Activated naive CD8-positive, alpha-beta T cell treated with anti-CD3 and anti-CD28 coated beads, Interleukin-2, amount 50 U/mL, for 24 hours (primary cell): ENCODE data around the gene FAXC.
"Not testable (repeated sequence)": the region's sequence is repeated elsewhere in the genome, so short reads cannot be mapped to it uniquely, and the experiment has no call there.

Experiments
- ATAC-seq: fragments of 150-1000 bp; cut with Tn5 transposase; one replicate; pipeline ENCODE4 v1.10.0; 2021
- DNase-seq: peaks from one replicate; pipeline ENCODE4 v3.0.0; 2021
- H3K27ac Mint-ChIP-seq: one replicate; pipeline ENCODE4 v1.8.0; 2021; ENCODE audit warnings: mild to moderate bottlenecking, mixed read lengths
- H3K27me3 Mint-ChIP-seq: one replicate; pipeline ENCODE4 v1.8.0; 2021; ENCODE audit warnings: mixed read lengths
- H3K36me3 Mint-ChIP-seq: one replicate; pipeline ENCODE4 v1.8.0; 2021; ENCODE audit warnings: low read depth, mixed read lengths
- H3K4me1 Mint-ChIP-seq: one replicate; pipeline ENCODE4 v1.8.0; 2021; ENCODE audit warnings: mixed read lengths
- H3K4me3 Mint-ChIP-seq: one replicate; pipeline ENCODE4 v1.8.0; 2021; ENCODE audit warnings: mild to moderate bottlenecking, moderate library complexity, mixed read lengths
- H3K9me3 Mint-ChIP-seq: one replicate; pipeline ENCODE4 v1.8.0; 2021; ENCODE audit warnings: mixed read lengths

FAXC gene

GRCh38 chr6:99285881-99286280, 63.6 kb downstream of the FAXC start:
- Mint-ChIP-seq H3K27me3 (peaks cover 11% of the 10 kb centered on the region), H3K4me3 (no peak overlapping the region), H3K27ac (no peak overlapping the region), H3K9me3 (no peaks in the 10 kb centered on the region), H3K4me1 (no peaks in the 10 kb centered on the region), H3K36me3 (no peaks in the 10 kb centered on the region)
- DNase-seq: no peak
- ATAC-seq: no peak

- no peak overlapping the region for H3K27ac Mint-ChIP-seq
- DNase-seq: no peak
- no peaks in the 10 kb centered on the region for H3K36me3 Mint-ChIP-seq
- H3K27me3 Mint-ChIP-seq: peaks cover 4% of the 10 kb centered on the region
- H3K4me3 Mint-ChIP-seq: no peak overlapping the region
- H3K4me1 Mint-ChIP-seq: no peaks in the 10 kb centered on the region
- no peak for ATAC-seq
- no peaks in the 10 kb centered on the region for H3K9me3 Mint-ChIP-seq
These were observed 66.9 kb downstream of the FAXC start for GRCh38 chr6:99282479-99283062.

- Mint-ChIP-seq H3K4me3 (no peak overlapping the region), H3K36me3 (no peaks in the 10 kb centered on the region)
- ATAC-seq: no peak
These were observed 72.7 kb downstream of the FAXC start for GRCh38 chr6:99276747-99277146.

GRCh38 chr6:99270826-99271225, 78.6 kb downstream of the FAXC start:
- Mint-ChIP-seq H3K27me3 (peaks cover 4% of the 10 kb centered on the region), H3K4me3 (no peak overlapping the region), H3K36me3 (no peaks in the 10 kb centered on the region), H3K27ac (no peak overlapping the region), H3K4me1 (no peaks in the 10 kb centered on the region), H3K9me3 (no peaks in the 10 kb centered on the region)
- DNase-seq (no peak), ATAC-seq (no peak)

More at GRCh38 chr6:99276747-99277146, 72.7 kb downstream of the FAXC start:
- Mint-ChIP-seq H3K27me3 (peaks cover 7% of the 10 kb centered on the region), H3K27ac (no peak overlapping the region), H3K9me3 (no peaks in the 10 kb centered on the region), H3K4me1 (no peaks in the 10 kb centered on the region)
- no peak for DNase-seq

DNA sequence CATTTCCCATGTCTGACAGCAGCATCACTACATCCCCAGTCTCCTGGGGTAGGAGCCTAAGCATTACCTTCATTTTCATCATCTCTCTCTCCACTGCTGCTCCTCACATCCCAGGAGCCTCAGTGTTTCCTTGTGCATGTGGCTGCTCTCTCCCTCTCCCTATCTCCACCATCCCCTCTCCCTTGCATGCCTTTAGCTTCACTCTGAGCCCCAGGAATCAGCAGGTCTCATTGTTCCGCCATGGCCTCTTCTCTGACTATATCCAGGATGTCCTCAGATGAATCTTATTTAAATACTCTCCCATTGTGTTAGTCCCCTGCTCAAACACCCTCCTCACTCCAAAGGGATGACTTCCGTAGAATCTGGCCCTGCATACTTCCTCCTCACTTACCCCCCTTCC, 79.4 kb downstream of the FAXC start:
- H3K4me3 Mint-ChIP-seq: no peak overlapping the region
- H3K27ac Mint-ChIP-seq: no peak overlapping the region

GRCh38 chr6:99269207-99269606, 80.3 kb downstream of the FAXC start:
- H3K4me3 Mint-ChIP-seq: no peak overlapping the region
- H3K27me3 Mint-ChIP-seq: peaks cover 4% of the 10 kb centered on the region
- DNase-seq: no peak
- no peaks in the 10 kb centered on the region for H3K4me1 Mint-ChIP-seq
- ATAC-seq: no peak
- no peak overlapping the region for H3K27ac Mint-ChIP-seq
- no peaks in the 10 kb centered on the region for H3K36me3 Mint-ChIP-seq
- no peaks in the 10 kb centered on the region for H3K9me3 Mint-ChIP-seq

More for the DNA sequence above, 79.4 kb downstream of the FAXC start:
- DNase-seq (no peak), ATAC-seq (no peak)
- Mint-ChIP-seq H3K36me3 (no peaks in the 10 kb centered on the region), H3K9me3 (no peaks in the 10 kb centered on the region), H3K4me1 (no peaks in the 10 kb centered on the region), H3K27me3 (peaks cover 4% of the 10 kb centered on the region)

- not testable (repeated sequence) for H3K9me3 Mint-ChIP-seq, H3K4me3 Mint-ChIP-seq, H3K4me1 Mint-ChIP-seq, H3K36me3 Mint-ChIP-seq, ATAC-seq, H3K27ac Mint-ChIP-seq, DNase-seq, H3K27me3 Mint-ChIP-seq
These were observed 82.5 kb downstream of the FAXC start for GRCh38 chr6:99266996-99267395.

- H3K9me3 Mint-ChIP-seq, ATAC-seq, H3K4me3 Mint-ChIP-seq, H3K4me1 Mint-ChIP-seq, H3K27me3 Mint-ChIP-seq, H3K27ac Mint-ChIP-seq, H3K36me3 Mint-ChIP-seq, DNase-seq: not testable (repeated sequence)
These were observed 84.0 kb downstream of the FAXC start for GRCh38 chr6:99265447-99265846.

DNA sequence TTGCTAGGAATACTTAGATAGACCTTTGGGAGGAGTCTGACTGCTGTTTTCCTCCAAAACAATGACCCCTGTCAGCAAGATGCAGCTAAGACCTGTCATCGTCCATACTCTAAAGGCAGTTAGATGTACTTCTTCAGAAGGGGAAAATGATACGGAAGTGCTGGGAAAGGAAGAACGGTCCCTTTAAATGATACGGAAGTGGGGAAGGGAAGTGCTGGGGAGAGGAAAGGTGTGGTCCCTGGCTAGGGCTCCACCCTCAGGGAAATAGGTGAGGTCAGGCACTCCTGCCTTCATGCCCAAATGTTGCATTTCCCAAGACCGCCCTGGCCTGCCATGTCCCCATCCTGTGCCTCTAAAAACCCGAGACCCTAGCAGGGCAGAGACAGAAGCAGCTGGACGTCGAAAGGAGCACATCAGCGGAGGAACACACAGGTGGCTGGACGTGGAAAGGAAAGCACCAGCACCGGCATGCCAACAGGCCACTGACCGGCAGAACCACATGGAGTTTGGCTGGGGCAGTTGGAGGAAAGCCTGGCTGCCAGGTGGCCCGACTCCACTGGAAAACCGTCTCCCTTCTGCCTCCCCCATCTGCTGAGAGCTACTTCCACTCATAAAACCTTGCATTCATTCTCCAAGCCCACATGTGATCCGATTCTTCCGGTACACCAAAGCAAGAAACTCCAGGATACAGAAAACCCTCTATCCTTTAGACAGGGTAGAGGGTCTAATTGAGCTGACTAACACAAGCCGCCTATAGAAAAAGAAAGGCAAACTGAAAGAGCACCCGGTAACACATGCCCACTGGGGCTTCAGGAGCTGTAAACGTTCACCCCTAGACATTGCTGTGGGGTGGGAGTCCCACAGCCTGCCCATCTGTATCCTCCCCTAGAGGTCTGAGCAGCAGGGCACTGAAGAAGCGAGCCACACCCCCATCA, 94.6 kb downstream of the FAXC start:
- no peak overlapping the region for H3K4me3 Mint-ChIP-seq
- H3K27ac Mint-ChIP-seq: no peak overlapping the region
- no peaks in the 10 kb centered on the region for H3K4me1 Mint-ChIP-seq
- peaks cover 5% of the 10 kb centered on the region for H3K27me3 Mint-ChIP-seq
- no peak for ATAC-seq
- H3K9me3 Mint-ChIP-seq: no peaks in the 10 kb centered on the region
- no peaks in the 10 kb centered on the region for H3K36me3 Mint-ChIP-seq
- DNase-seq: no peak

GRCh38 chr6:99253271-99253670, 96.2 kb downstream of the FAXC start:
- Mint-ChIP-seq H3K27ac (no peak overlapping the region), H3K9me3 (no peaks in the 10 kb centered on the region), H3K27me3 (peaks cover 5% of the 10 kb centered on the region), H3K4me1 (no peaks in the 10 kb centered on the region), H3K36me3 (no peaks in the 10 kb centered on the region), H3K4me3 (no peak overlapping the region)
- no peak for DNase-seq
- no peak for ATAC-seq

DNA sequence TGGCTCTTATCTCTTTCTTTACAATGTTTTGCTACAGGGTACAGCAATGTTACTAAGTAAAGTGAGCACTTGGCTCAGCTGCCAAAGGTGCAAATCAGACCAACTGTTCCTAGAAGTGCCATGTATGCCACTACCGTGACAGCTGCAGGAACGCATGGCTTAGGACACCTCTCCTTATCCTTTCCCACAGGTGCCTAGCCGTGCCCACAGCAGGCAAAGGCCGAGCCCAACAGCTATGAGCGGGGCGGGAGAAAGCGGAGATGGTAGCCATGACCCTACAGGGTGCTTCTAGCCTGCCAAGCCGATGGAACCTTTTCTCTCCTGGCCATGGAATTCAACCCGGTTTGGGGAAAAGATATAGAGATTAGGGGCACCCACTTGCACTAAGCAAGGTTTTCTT, 97.1 kb downstream of the FAXC start:
- no peak for ATAC-seq
- Mint-ChIP-seq H3K4me1 (no peaks in the 10 kb centered on the region), H3K4me3 (no peak overlapping the region), H3K36me3 (no peaks in the 10 kb centered on the region), H3K27ac (no peak overlapping the region), H3K9me3 (no peaks in the 10 kb centered on the region), H3K27me3 (peaks cover 6% of the 10 kb centered on the region)
- no peak for DNase-seq

GRCh38 chr6:99250476-99250875, 99.0 kb downstream of the FAXC start:
- DNase-seq (no peak), ATAC-seq (no peak)
- Mint-ChIP-seq H3K27me3 (peaks cover 10% of the 10 kb centered on the region), H3K27ac (no peak overlapping the region), H3K9me3 (no peaks in the 10 kb centered on the region), H3K36me3 (no peaks in the 10 kb centered on the region), H3K4me3 (no peak overlapping the region), H3K4me1 (no peaks in the 10 kb centered on the region)

GRCh38 chr6:99246602-99247001, 102.9 kb downstream of the FAXC start:
- ATAC-seq: no peak
- H3K36me3 Mint-ChIP-seq: no peaks in the 10 kb centered on the region
- H3K4me3 Mint-ChIP-seq: no peak overlapping the region
- H3K27ac Mint-ChIP-seq: no peak overlapping the region
- DNase-seq: no peak
- H3K9me3 Mint-ChIP-seq: no peaks in the 10 kb centered on the region
- peaks cover 12% of the 10 kb centered on the region for H3K27me3 Mint-ChIP-seq
- no peaks in the 10 kb centered on the region for H3K4me1 Mint-ChIP-seq

DNA sequence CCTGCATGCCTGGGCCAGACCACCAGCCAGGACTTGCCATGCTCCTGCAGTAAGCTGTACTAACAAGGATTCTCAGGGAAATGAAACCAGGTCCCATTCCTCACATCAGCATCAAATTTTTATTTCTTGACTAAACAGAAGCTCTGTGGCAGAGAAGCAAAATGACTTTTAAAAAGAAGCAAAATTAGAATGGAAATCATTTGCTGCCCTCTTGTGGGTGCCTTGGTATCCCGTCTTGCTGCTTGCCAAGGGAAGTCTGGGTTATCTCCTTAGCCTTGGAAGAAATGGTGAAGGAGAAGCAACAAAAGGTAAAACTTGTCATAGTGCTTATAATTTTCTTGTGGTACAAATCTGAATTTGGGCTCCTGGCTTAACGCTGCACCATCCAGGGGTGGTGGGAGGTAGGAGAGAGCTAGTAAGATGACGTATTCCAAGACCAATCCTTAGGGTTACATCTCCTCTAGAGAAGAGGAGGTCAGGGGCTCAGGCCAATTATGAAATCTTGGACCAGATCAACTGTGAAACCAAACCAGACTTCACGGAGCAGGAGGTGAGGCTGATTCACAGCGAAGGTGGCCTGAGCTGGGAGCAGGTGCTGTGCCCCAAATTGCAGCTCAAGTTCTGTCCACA, 107.5 kb downstream of the FAXC start:
- DNase-seq: no peak
- no peaks in the 10 kb centered on the region for H3K4me1 Mint-ChIP-seq
- no peak overlapping the region for H3K4me3 Mint-ChIP-seq
- no peak overlapping the region for H3K27ac Mint-ChIP-seq
- peaks cover 5% of the 10 kb centered on the region for H3K27me3 Mint-ChIP-seq
- H3K36me3 Mint-ChIP-seq: no peaks in the 10 kb centered on the region
- H3K9me3 Mint-ChIP-seq: no peaks in the 10 kb centered on the region
- no peak for ATAC-seq

DNA sequence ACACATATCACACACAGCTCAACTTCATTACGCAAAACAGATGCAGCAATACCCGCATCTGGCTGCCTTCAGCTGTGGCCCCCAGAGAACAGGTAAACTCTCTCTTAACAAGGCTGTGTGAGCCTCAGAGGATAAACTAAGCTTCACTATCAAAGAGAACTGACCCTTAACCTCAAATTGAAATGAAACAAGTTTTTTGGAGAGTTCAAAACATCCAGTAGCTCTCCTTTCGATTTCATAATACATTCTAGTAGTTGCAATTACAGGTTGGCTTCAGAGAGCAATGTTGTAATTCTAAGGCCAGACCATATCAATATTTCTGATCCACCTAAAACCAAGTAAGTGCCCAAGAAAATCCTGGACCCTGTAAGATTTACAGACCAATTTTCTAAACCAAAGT, 113.5 kb downstream of the FAXC start:
- H3K27ac Mint-ChIP-seq: no peak overlapping the region
- H3K4me3 Mint-ChIP-seq: no peak overlapping the region
- H3K4me1 Mint-ChIP-seq: no peaks in the 10 kb centered on the region
- H3K36me3 Mint-ChIP-seq: no peaks in the 10 kb centered on the region
- peaks cover 10% of the 10 kb centered on the region for H3K27me3 Mint-ChIP-seq
- ATAC-seq: no peak
- H3K9me3 Mint-ChIP-seq: no peaks in the 10 kb centered on the region
- no peak for DNase-seq
